SK-N-SH (cell line): ENCODE results near the gene PTK6.

Experiments
- EP300 ChIP-seq, 2 experiments: IDR thresholded peaks; 2 replicates each; pipeline versions ENCODE4 v1.4.0 to v1.6.1; 2012; ENCODE audit warnings: borderline replicate concordance in 1 of 2, low read depth in 1 of 2, low read length in 1 of 2
- MXI1 ChIP-seq: IDR thresholded peaks from 2 replicates; pipeline ENCODE4 v1.6.1; 2012; ENCODE audit warnings: mild to moderate bottlenecking, low read depth, low read length, improper control_type of control experiment
- SIN3A ChIP-seq: IDR thresholded peaks from 2 replicates; pipeline ENCODE4 v1.6.1; 2012; ENCODE audit warnings: low read depth, mild to moderate bottlenecking, low read length, moderate library complexity, borderline replicate concordance
- YY1 ChIP-seq: IDR thresholded peaks from 2 replicates; pipeline ENCODE4 v1.4.0; 2012; ENCODE audit warnings: low read depth, mild to moderate bottlenecking
- TF ChIP-seq, protein P1 (sequence below): fragments of 200-600 bp; sonication (generic); IDR thresholded peaks from 2 replicates; pipeline ENCODE4 v1.6.1; 2017; ENCODE audit warnings: antibody characterized with exemption, mild to moderate bottlenecking, moderate library complexity
- TF ChIP-seq, protein P2 (sequence below): IDR thresholded peaks from 2 replicates; pipeline ENCODE4 v1.6.1; 2012; ENCODE audit warnings: mild to moderate bottlenecking, low read depth, low read length, moderate library complexity

DNA sequence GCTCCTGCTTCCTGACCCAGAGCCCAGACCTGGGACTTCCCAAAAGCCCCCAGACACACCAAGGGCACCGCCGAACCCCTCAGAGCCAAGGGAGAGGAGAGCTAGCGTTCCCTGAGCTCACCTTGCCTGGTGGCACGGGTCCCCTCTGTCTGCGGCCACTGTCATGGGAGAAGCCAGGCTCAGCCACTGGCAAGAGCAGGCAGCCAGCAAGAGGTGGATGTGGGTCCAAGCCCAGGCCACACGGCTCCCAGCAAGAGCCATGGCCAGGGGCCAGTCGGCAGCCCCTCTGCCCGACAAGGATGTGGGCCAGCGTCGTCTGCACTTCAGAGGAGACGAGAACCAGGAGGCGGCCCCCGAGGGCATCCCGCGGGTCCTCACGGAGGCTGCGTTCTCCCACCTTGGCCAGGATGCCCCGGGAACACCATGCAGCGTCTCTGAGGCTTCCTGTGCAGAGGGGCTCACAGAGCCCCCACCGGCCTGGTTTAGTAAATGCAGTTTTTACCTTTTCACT is 18.8 kb downstream of the PTK6 start:
- TF ChIP-seq, protein P1, sequence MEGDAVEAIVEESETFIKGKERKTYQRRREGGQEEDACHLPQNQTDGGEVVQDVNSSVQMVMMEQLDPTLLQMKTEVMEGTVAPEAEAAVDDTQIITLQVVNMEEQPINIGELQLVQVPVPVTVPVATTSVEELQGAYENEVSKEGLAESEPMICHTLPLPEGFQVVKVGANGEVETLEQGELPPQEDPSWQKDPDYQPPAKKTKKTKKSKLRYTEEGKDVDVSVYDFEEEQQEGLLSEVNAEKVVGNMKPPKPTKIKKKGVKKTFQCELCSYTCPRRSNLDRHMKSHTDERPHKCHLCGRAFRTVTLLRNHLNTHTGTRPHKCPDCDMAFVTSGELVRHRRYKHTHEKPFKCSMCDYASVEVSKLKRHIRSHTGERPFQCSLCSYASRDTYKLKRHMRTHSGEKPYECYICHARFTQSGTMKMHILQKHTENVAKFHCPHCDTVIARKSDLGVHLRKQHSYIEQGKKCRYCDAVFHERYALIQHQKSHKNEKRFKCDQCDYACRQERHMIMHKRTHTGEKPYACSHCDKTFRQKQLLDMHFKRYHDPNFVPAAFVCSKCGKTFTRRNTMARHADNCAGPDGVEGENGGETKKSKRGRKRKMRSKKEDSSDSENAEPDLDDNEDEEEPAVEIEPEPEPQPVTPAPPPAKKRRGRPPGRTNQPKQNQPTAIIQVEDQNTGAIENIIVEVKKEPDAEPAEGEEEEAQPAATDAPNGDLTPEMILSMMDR, result no peak
- no peak for TF ChIP-seq YY1
- TF ChIP-seq, protein P2, sequence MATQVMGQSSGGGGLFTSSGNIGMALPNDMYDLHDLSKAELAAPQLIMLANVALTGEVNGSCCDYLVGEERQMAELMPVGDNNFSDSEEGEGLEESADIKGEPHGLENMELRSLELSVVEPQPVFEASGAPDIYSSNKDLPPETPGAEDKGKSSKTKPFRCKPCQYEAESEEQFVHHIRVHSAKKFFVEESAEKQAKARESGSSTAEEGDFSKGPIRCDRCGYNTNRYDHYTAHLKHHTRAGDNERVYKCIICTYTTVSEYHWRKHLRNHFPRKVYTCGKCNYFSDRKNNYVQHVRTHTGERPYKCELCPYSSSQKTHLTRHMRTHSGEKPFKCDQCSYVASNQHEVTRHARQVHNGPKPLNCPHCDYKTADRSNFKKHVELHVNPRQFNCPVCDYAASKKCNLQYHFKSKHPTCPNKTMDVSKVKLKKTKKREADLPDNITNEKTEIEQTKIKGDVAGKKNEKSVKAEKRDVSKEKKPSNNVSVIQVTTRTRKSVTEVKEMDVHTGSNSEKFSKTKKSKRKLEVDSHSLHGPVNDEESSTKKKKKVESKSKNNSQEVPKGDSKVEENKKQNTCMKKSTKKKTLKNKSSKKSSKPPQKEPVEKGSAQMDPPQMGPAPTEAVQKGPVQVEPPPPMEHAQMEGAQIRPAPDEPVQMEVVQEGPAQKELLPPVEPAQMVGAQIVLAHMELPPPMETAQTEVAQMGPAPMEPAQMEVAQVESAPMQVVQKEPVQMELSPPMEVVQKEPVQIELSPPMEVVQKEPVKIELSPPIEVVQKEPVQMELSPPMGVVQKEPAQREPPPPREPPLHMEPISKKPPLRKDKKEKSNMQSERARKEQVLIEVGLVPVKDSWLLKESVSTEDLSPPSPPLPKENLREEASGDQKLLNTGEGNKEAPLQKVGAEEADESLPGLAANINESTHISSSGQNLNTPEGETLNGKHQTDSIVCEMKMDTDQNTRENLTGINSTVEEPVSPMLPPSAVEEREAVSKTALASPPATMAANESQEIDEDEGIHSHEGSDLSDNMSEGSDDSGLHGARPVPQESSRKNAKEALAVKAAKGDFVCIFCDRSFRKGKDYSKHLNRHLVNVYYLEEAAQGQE, result no peak
- TF ChIP-seq SIN3A, result no peak
- no peak for TF ChIP-seq EP300 (IDR thresholded peaks at IDR 0.05; ENCODE audit: borderline replicate concordance in 1 of 2, low read depth in 1 of 2, low read length in 1 of 2)
- no peak for TF ChIP-seq MXI1
